Upper lobe of left lung (tissue), 6 donors: Measurements from ENCODE around the gene PFKL. TPM values are rescaled to one million over a fixed set of nuclear protein-coding genes. Genes with fewer than 3 reads are reported as not detected.
A peak's percentile ranks its signal among the peaks of the same experiment; 100 is the strongest.

Experiments used
- ATAC-seq, 2 donors: fragments of 200-7000 bp; cut with Tn5 transposase; one replicate each; pipeline ENCODE4 v1.9.1; 2022; ENCODE audit warnings: mild to moderate bottlenecking in 2 of 2, moderate library complexity in 2 of 2; ENCODE audit not compliant: low FRiP score in 2 of 2
- DNase-seq, 2 donors: peaks; one replicate each; pipeline ENCODE4 v3.0.0-alpha.2; 2019 to 2020
- H3K27ac ChIP-seq, 4 donors: fragments of 200-600 bp; sonication (generic); one replicate each; pipeline ENCODE4 v1.5.1; 2016 to 2019
- H3K27me3 ChIP-seq, 4 donors: fragments of 200-600 bp; sonication (generic); one replicate each; pipeline ENCODE4 v1.5.1; 2017 to 2019
- H3K36me3 ChIP-seq, 4 donors: fragments of 200-600 bp; sonication (generic); one replicate each; pipeline ENCODE4 v1.5.1; 2016 to 2019
- H3K4me1 ChIP-seq, 4 donors: fragments of 200-600 bp; sonication (generic); one replicate each; pipeline ENCODE4 v1.5.1; 2018 to 2019
- H3K4me3 ChIP-seq, 4 donors: fragments of 200-600 bp; sonication (generic); one replicate each; pipeline ENCODE4 v1.5.1; 2017 to 2019; ENCODE audit warnings: mild to moderate bottlenecking in 2 of 4, moderate library complexity in 1 of 4
- H3K9me3 ChIP-seq, 4 donors: fragments of 200-600 bp; sonication (generic); one replicate each; pipeline ENCODE4 v1.5.1; 2018 to 2019
- EP300 ChIP-seq, 4 donors: sonication (generic); formaldehyde crosslinking; IDR thresholded peaks; one replicate each; pipeline ENCODE4 v1.5.1; 2017; ENCODE audit warnings: antibody characterized with exemption in 4 of 4, control low read depth in 2 of 4
- POLR2A ChIP-seq, 4 donors: fragments of 450-650 bp; IDR thresholded peaks; one replicate each; pipeline ENCODE4 v1.5.1; 2016 to 2017; ENCODE audit warnings: antibody characterized with exemption in 4 of 4, mild to moderate bottlenecking in 2 of 4
- POLR2AphosphoS5 ChIP-seq, 2 donors: sonication (generic); formaldehyde crosslinking; IDR thresholded peaks; one replicate each; pipeline ENCODE4 v1.5.1; 2017; ENCODE audit warnings: antibody characterized with exemption in 2 of 2
- WGBS, 2 donors: methylation state at CpG; one replicate each; pipeline ENCODE4 v1.1.5; 2017 to 2018; 5-methylcytosine and 5-hydroxymethylcytosine counted together
- total RNA-seq, 6 donors: library from RNA; depleted of rRNA in 4 of 6; stranded (reverse); fragments of >200 nt in 4 of 6; gene quantifications; one replicate each; pipeline versions ENCODE4 v1.1.0 to v1.2.1, GENCODE V29; 2016 to 2021
- TF ChIP-seq, protein P1 (sequence below), 6 experiments: fragments of 450-650 bp in 4 of 6; fragments of 200-600 bp in 2 of 6; sonication (generic) in 2 of 6; IDR thresholded peaks; one replicate each; pipeline ENCODE4 v1.5.1; 2016 to 2019; ENCODE audit warnings: antibody characterized with exemption in 6 of 6
- donor health status: DM: no; HTN: no; CAD: no; lungs with moderate emphysema.
- donor health status: DM: no; HTN: yes; CAD: no; lungs with severe emphysema.

The PFKL gene
- total RNA-seq, 6 donors from 2014 or later = 69.8 to 157 (median 135) TPM

DNA sequence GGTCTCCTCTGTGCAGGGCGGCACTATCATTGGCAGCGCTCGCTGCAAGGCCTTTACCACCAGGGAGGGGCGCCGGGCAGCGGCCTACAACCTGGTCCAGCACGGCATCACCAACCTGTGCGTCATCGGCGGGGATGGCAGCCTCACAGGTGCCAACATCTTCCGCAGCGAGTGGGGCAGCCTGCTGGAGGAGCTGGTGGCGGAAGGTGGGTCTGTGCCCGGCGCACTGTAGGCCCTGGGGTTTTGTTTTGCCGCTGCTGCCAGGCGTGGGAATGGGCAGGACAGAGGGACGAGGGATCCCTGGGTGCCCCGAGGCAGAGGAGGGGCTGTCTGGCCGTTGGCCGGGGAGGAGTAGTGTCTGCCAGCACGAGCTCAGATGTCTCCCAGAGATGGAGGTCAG lies 12.2 kb downstream of the PFKL start:
- Histone ChIP-seq H3K4me1 (no peaks in the 10 kb centered on the region), H3K9me3 (no peaks in the 10 kb centered on the region), H3K27ac (no peak overlapping the region), H3K4me3 (no peak overlapping the region), H3K36me3 (peaks cover 11 to 82% (median 63%) of the 10 kb centered on the region in 4 donors), H3K27me3 (no peaks in the 10 kb centered on the region)
- TF ChIP-seq POLR2AphosphoS5 (IDR thresholded peaks at IDR 0.05) (no peak), EP300 (IDR thresholded peaks at IDR 0.05) (no peak), POLR2A (IDR thresholded peaks at IDR 0.05) (no peak)
- TF ChIP-seq, protein P1, sequence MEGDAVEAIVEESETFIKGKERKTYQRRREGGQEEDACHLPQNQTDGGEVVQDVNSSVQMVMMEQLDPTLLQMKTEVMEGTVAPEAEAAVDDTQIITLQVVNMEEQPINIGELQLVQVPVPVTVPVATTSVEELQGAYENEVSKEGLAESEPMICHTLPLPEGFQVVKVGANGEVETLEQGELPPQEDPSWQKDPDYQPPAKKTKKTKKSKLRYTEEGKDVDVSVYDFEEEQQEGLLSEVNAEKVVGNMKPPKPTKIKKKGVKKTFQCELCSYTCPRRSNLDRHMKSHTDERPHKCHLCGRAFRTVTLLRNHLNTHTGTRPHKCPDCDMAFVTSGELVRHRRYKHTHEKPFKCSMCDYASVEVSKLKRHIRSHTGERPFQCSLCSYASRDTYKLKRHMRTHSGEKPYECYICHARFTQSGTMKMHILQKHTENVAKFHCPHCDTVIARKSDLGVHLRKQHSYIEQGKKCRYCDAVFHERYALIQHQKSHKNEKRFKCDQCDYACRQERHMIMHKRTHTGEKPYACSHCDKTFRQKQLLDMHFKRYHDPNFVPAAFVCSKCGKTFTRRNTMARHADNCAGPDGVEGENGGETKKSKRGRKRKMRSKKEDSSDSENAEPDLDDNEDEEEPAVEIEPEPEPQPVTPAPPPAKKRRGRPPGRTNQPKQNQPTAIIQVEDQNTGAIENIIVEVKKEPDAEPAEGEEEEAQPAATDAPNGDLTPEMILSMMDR (IDR thresholded peaks at IDR 0.05) = no peak
- ATAC-seq (no peak), DNase-seq (peak in 1 of 2 donors; percentile 69)
- 95 to 97% methylated on average over 11 to 18 of the region's 22 CpGs for WGBS, 2 donors

DNA sequence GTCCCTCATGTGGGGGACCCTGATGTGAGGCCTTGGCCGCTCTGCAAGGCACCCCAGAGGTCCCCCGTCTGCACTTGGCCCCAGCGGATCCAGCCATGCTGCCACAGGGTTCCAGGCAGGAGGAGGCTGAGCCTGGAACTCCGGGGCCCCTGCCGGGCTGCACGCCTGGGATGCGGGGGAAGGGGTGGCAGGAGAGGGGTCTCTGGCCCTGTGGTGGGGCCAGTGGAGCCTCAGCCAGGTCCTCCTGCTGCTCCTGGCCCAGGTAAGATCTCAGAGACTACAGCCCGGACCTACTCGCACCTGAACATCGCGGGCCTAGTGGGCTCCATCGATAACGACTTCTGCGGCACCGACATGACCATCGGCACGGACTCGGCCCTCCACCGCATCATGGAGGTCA lies 12.9 kb downstream of the PFKL start:
- Histone ChIP-seq H3K27ac (no peak overlapping the region), H3K4me3 (no peak overlapping the region), H3K9me3 (no peaks in the 10 kb centered on the region), H3K36me3 (peaks cover 11 to 82% (median 67%) of the 10 kb centered on the region in 4 donors), H3K4me1 (no peaks in the 10 kb centered on the region), H3K27me3 (no peaks in the 10 kb centered on the region)
- no peak for ATAC-seq
- 96% methylated on average over 7 to 19 of the region's 19 CpGs for WGBS, 2 donors
- peak in 1 of 2 donors; percentile 78 for DNase-seq
- TF ChIP-seq POLR2A (IDR thresholded peaks at IDR 0.05) = no peak
- no peak for TF ChIP-seq POLR2AphosphoS5 (IDR thresholded peaks at IDR 0.05)
- TF ChIP-seq EP300 (IDR thresholded peaks at IDR 0.05) = no peak
- TF ChIP-seq, protein P1 (IDR thresholded peaks at IDR 0.05) = no peak

DNA sequence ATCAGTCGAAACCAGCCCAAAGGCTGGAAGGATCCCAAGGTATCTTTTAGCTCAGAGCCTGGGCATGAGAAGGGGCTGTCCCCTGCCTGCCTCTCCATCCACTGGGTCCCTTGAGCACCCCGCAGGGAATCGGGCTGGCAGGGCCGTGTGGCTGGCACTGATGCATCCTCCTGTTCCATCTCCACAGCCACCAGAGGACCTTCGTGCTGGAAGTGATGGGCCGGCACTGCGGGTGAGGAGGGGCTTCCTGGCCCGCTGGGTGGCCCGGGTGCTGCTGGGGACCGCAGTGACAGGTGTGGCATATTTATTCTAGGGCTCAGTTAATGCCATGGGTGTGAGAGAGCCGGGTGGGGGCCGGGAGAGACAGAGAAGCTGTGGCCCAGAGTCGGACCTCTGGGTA lies 13.6 kb downstream of the PFKL start:
- no peaks in the 10 kb centered on the region for H3K27me3 ChIP-seq
- no peak overlapping the region for H3K27ac ChIP-seq
- no peak overlapping the region for H3K4me3 ChIP-seq
- WGBS, 2 donors = 88 to 97% methylated on average over 4 to 11 of the region's 13 CpGs
- ATAC-seq (no peak), DNase-seq (peak in 1 of 2 donors; percentile 62)
- H3K4me1 ChIP-seq = no peaks in the 10 kb centered on the region
- TF ChIP-seq POLR2A (IDR thresholded peaks at IDR 0.05) (no peak), EP300 (IDR thresholded peaks at IDR 0.05) (no peak), POLR2AphosphoS5 (IDR thresholded peaks at IDR 0.05) (no peak)
- TF ChIP-seq, protein P1 (IDR thresholded peaks at IDR 0.05) = no peak
- H3K36me3 ChIP-seq = peaks cover 11 to 89% (median 70%) of the 10 kb centered on the region in 4 donors
- H3K9me3 ChIP-seq = no peaks in the 10 kb centered on the region

DNA sequence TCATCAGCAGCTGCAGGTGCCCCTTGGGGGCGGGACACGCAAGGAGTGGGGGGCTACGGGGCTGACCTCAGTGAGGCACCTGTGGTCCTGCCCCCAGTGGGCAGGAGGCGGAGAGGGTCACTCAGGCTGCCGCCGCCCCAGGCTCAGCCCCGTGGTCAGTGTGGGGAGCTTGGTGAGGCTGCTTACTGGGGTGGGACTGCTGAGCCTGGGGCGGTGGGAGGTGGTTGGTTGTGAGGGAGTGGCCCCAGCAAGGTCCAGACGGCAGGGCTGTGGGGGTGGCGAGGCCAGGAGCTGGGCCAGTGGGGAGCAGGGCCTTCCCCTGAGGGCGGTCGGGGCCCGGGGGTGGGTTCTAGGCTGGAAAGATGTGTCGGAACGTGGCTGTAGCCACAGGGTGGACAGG lies 14.3 kb downstream of the PFKL start:
- Histone ChIP-seq H3K27ac (no peak overlapping the region), H3K36me3 (peaks cover 11 to 92% (median 75%) of the 10 kb centered on the region in 4 donors), H3K27me3 (no peaks in the 10 kb centered on the region), H3K4me3 (no peak overlapping the region), H3K4me1 (no peaks in the 10 kb centered on the region), H3K9me3 (no peaks in the 10 kb centered on the region)
- ATAC-seq = no peak
- 84 to 94% methylated on average over 8 to 15 of the region's 15 CpGs for WGBS, 2 donors
- TF ChIP-seq POLR2A (IDR thresholded peaks at IDR 0.05) = no peak
- TF ChIP-seq, protein P1 (IDR thresholded peaks at IDR 0.05) = no peak
- no peak for TF ChIP-seq EP300 (IDR thresholded peaks at IDR 0.05)
- no peak for TF ChIP-seq POLR2AphosphoS5 (IDR thresholded peaks at IDR 0.05)
- peak in 1 of 2 donors; percentile 74 for DNase-seq

DNA sequence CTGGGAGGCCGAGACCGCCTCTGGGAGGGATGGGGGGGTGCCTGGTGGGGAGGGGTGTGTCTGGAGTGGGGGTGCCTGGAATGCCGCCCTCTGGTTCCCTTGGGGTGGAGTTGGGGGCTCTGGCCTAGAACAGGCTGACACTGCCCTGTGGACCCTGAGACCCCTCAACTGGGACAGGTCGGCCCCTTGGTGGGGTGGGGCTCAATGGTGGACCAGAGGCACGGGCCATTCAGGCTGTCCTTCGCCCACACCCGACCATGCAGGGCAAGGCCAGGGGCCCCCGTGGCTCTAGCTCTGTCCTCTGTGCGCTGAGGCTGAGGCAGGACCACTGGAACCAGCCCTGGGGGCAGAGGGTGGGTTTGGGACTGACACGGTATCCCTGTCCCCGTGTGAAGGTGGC lies 14.7 kb downstream of the PFKL start:
- H3K36me3 ChIP-seq = peaks cover 11 to 95% (median 80%) of the 10 kb centered on the region in 4 donors
- no peak overlapping the region for H3K27ac ChIP-seq
- no peaks in the 10 kb centered on the region for H3K27me3 ChIP-seq
- H3K4me1 ChIP-seq = no peaks in the 10 kb centered on the region
- no peaks in the 10 kb centered on the region for H3K9me3 ChIP-seq
- H3K4me3 ChIP-seq = no peak overlapping the region
- no peak for ATAC-seq
- TF ChIP-seq POLR2A (IDR thresholded peaks at IDR 0.05) (no peak), POLR2AphosphoS5 (IDR thresholded peaks at IDR 0.05) (no peak), EP300 (IDR thresholded peaks at IDR 0.05) (no peak)
- TF ChIP-seq, protein P1 (IDR thresholded peaks at IDR 0.05) = no peak
- 80 to 94% methylated on average over 1 to 10 of the region's 11 CpGs for WGBS, 2 donors
- DNase-seq = peak in 1 of 2 donors; percentile 63
